AG08395 (cell line): ENCODE data around the gene TYW1.
"Not testable (repeated sequence)": the region's sequence is repeated elsewhere in the genome, so short reads cannot be mapped to it uniquely, and the experiment has no call there.

Source experiments
- DNase-seq: peaks from one replicate; pipeline ENCODE4 v3.0.0; 2012; ENCODE audit warnings: mixed read lengths, low spot score

TYW1 gene

GRCh38 chr7:67135617-67136486, 139.2 kb downstream of the TYW1 start:
- DNase-seq, result not testable (repeated sequence)

GRCh38 chr7:67137489-67137888, 140.9 kb downstream of the TYW1 start:
- DNase-seq, result not testable (repeated sequence)

GRCh38 chr7:67139876-67140275, 143.2 kb downstream of the TYW1 start:
- DNase-seq, result not testable (repeated sequence)

- DNase-seq, result not testable (repeated sequence)
Measured at GRCh38 chr7:67141001-67141400, 144.4 kb downstream of the TYW1 start.

GRCh38 chr7:67143091-67143786, 146.6 kb downstream of the TYW1 start:
- not testable (repeated sequence) for DNase-seq

GRCh38 chr7:67145581-67146193, 149.1 kb downstream of the TYW1 start:
- not testable (repeated sequence) for DNase-seq

- not testable (repeated sequence) for DNase-seq
Measured at GRCh38 chr7:67149131-67149530, 152.5 kb downstream of the TYW1 start.

GRCh38 chr7:67154374-67154773, 157.7 kb downstream of the TYW1 start:
- not testable (repeated sequence) for DNase-seq

GRCh38 chr7:67156064-67156463, 159.4 kb downstream of the TYW1 start:
- not testable (repeated sequence) for DNase-seq

GRCh38 chr7:67163285-67163684, 166.7 kb downstream of the TYW1 start:
- not testable (repeated sequence) for DNase-seq

- DNase-seq, result not testable (repeated sequence)
Measured at GRCh38 chr7:67171151-67171550, 174.5 kb downstream of the TYW1 start.

- not testable (repeated sequence) for DNase-seq
Measured at GRCh38 chr7:67176730-67177129, 180.1 kb downstream of the TYW1 start.

GRCh38 chr7:67178915-67179688, 182.5 kb downstream of the TYW1 start:
- not testable (repeated sequence) for DNase-seq

GRCh38 chr7:67182956-67183750, 186.5 kb downstream of the TYW1 start:
- not testable (repeated sequence) for DNase-seq

- DNase-seq, result not testable (repeated sequence)
Measured at GRCh38 chr7:67184912-67185659, 188.5 kb downstream of the TYW1 start.

- not testable (repeated sequence) for DNase-seq
Measured at GRCh38 chr7:67185660-67186129, 189.1 kb downstream of the TYW1 start.

GRCh38 chr7:67189160-67189559, 192.5 kb downstream of the TYW1 start:
- DNase-seq, result not testable (repeated sequence)

GRCh38 chr7:67189801-67190465, 193.3 kb downstream of the TYW1 start:
- DNase-seq, result not testable (repeated sequence)

GRCh38 chr7:67191002-67191720, 194.5 kb downstream of the TYW1 start:
- not testable (repeated sequence) for DNase-seq
